ENCODE data around the gene LSP1.

- TF ChIP-seq CTCF (IDR thresholded peaks at IDR 0.05) (no peak), POLR2A (IDR thresholded peaks at IDR 0.05) (no peak)
Measured at GRCh38 chr11:1906181-1906580, 53.3 kb downstream of the LSP1 start.

Data from adrenal gland (tissue), 5 donors.